SK-N-SH treated with all-trans-retinoic acid at 6 μM for 48 hours (cell line): Measurements from ENCODE around the gene CCDC85B.

Experiments used
- ATAC-seq: fragments of 200-7000 bp; cut with Tn5 transposase; 3 replicates; pipeline ENCODE4 v1.9.1; 2020; ENCODE audit warnings: mild to moderate bottlenecking, moderate library complexity
- ARNTL ChIP-seq: fragments of 450-650 bp; formaldehyde crosslinking; IDR thresholded peaks from 2 replicates; pipeline ENCODE4 v1.5.0; 2020; ENCODE audit warnings: low read depth, mild to moderate bottlenecking, moderate library complexity, borderline replicate concordance
- CREB5 ChIP-seq: fragments of 250-450 bp; sonication (Bioruptor Pico); IDR thresholded peaks from 2 replicates; pipeline ENCODE4 v1.5.1; 2020; ENCODE audit warnings: low read depth, mild to moderate bottlenecking, moderate library complexity
- CSDC2 ChIP-seq: fragments of 250-450 bp; sonication (Bioruptor Pico); IDR thresholded peaks from 2 replicates; pipeline ENCODE4 v1.5.0; 2020; ENCODE audit warnings: mild to moderate bottlenecking, moderate library complexity
- CSRNP3 ChIP-seq: fragments of 250-450 bp; sonication (Bioruptor Pico); IDR thresholded peaks from 2 replicates; pipeline ENCODE4 v1.5.1; 2021; ENCODE audit warnings: mild to moderate bottlenecking, moderate library complexity
- GLIS3 ChIP-seq: fragments of 250-450 bp; sonication (Bioruptor Pico); IDR thresholded peaks from 2 replicates; pipeline ENCODE4 v1.5.0; 2020; ENCODE audit warnings: mild to moderate bottlenecking, moderate library complexity
- ISL1 ChIP-seq: fragments of 250-450 bp; sonication (Bioruptor Pico); IDR thresholded peaks from 2 replicates; pipeline ENCODE4 v2.1.2; 2022; ENCODE audit warnings: mild to moderate bottlenecking, moderate library complexity
- RARB ChIP-seq: fragments of 250-450 bp; sonication (Bioruptor Pico); IDR thresholded peaks from 2 replicates; pipeline ENCODE4 v1.8.0; 2021; ENCODE audit warnings: mild to moderate bottlenecking, moderate library complexity
- TCF4 ChIP-seq: fragments of 250-450 bp; sonication (Bioruptor Pico); IDR thresholded peaks from 2 replicates; pipeline ENCODE4 v1.8.0; 2021; ENCODE audit warnings: mild to moderate bottlenecking, moderate library complexity, borderline replicate concordance
- TOX ChIP-seq: fragments of 250-450 bp; sonication (Bioruptor Pico); IDR thresholded peaks from 2 replicates; pipeline ENCODE4 v1.8.0; 2021; ENCODE audit warnings: mild to moderate bottlenecking, moderate library complexity, borderline replicate concordance
- TSHZ2 ChIP-seq: fragments of 250-450 bp; sonication (Bioruptor Pico); IDR thresholded peaks from 2 replicates; pipeline ENCODE4 v1.5.0; 2020; ENCODE audit warnings: mild to moderate bottlenecking, moderate library complexity
- ZC3H10 ChIP-seq: fragments of 250-450 bp; sonication (Bioruptor Pico); IDR thresholded peaks from 2 replicates; pipeline ENCODE4 v1.5.1; 2021; ENCODE audit warnings: mild to moderate bottlenecking, moderate library complexity
- ZFP30 ChIP-seq: fragments of 450-650 bp; formaldehyde crosslinking; IDR thresholded peaks from 2 replicates; pipeline ENCODE4 v1.5.0; 2022; ENCODE audit warnings: mild to moderate bottlenecking, moderate library complexity
- ZNF565 ChIP-seq: fragments of 450-650 bp; formaldehyde crosslinking; conservative IDR thresholded peaks from 2 replicates; pipeline ENCODE4 v1.5.0; 2020; ENCODE audit warnings: low read depth, mild to moderate bottlenecking, moderate library complexity
- ZNF70 ChIP-seq: fragments of 450-650 bp; formaldehyde crosslinking; IDR thresholded peaks from 2 replicates; pipeline ENCODE4 v1.5.0; 2020; ENCODE audit warnings: mild to moderate bottlenecking, moderate library complexity
- TF ChIP-seq, protein P1 (sequence below): fragments of 250-450 bp; sonication (Bioruptor Pico); IDR thresholded peaks from 2 replicates; pipeline ENCODE4 v1.8.0; 2020; ENCODE audit warnings: mild to moderate bottlenecking, moderate library complexity, borderline replicate concordance
- TF ChIP-seq, protein P2 (sequence below): fragments of 250-450 bp; sonication (Bioruptor Pico); IDR thresholded peaks from 2 replicates; pipeline ENCODE4 v1.8.0; 2021; ENCODE audit warnings: low read depth, mild to moderate bottlenecking, moderate library complexity, borderline replicate concordance

Gene CCDC85B

DNA sequence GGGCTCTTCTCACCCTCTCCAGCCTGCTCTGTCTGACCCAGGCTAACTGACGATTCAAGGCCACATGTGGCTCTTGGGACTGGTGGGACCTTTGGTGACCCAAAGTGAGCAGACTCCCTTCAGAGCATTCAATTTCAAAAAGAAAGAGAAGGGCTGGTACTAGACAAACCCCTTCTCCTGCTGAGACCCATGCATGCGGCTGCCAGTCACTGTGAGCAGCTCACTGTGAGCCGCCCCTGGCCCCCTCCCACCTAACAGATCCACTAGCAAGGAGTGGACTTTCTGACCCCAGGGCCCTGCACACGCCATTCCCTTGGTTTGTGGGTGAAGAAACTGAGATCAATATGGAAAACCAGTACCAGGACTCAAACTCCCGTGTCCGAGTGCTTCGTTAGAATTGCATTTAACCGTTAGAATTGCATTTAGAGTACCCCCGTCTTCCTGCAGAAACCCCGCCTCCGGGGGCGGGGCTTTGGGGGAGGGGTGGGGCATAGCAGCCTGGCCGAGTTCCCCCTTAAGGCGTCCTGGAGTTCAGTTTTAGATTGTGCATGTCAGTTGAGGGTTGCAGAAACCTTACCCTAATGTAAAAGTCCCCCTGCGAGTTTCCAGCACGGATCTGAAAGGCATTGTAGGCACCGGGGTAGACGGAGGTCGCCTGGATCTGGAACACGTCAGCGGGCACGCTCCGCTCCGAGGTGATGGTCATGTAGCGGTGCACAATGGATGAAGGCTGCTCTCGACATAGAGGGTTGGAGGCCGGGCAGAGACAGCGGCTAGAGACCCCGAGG is 23.0 kb upstream of the CCDC85B start:
- TF ChIP-seq CREB5 (CRISPR knock-in tag) (no peak), TCF4 (no peak), ZFP30 (CRISPR knock-in tag) (no peak), ZNF565 (no peak), ARNTL (CRISPR knock-in tag) (no peak), RARB (CRISPR knock-in tag) (no peak)
- TF ChIP-seq, protein P1, sequence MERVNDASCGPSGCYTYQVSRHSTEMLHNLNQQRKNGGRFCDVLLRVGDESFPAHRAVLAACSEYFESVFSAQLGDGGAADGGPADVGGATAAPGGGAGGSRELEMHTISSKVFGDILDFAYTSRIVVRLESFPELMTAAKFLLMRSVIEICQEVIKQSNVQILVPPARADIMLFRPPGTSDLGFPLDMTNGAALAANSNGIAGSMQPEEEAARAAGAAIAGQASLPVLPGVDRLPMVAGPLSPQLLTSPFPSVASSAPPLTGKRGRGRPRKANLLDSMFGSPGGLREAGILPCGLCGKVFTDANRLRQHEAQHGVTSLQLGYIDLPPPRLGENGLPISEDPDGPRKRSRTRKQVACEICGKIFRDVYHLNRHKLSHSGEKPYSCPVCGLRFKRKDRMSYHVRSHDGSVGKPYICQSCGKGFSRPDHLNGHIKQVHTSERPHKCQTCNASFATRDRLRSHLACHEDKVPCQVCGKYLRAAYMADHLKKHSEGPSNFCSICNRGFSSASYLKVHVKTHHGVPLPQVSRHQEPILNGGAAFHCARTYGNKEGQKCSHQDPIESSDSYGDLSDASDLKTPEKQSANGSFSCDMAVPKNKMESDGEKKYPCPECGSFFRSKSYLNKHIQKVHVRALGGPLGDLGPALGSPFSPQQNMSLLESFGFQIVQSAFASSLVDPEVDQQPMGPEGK (CRISPR knock-in tag): no peak
- no peak for ATAC-seq

- no peak for ATAC-seq
- TF ChIP-seq ISL1 (CRISPR knock-in tag) (no peak), TOX (no peak), CSDC2 (CRISPR knock-in tag) (no peak), RARB (CRISPR knock-in tag) (no peak)
- TF ChIP-seq, protein P2, sequence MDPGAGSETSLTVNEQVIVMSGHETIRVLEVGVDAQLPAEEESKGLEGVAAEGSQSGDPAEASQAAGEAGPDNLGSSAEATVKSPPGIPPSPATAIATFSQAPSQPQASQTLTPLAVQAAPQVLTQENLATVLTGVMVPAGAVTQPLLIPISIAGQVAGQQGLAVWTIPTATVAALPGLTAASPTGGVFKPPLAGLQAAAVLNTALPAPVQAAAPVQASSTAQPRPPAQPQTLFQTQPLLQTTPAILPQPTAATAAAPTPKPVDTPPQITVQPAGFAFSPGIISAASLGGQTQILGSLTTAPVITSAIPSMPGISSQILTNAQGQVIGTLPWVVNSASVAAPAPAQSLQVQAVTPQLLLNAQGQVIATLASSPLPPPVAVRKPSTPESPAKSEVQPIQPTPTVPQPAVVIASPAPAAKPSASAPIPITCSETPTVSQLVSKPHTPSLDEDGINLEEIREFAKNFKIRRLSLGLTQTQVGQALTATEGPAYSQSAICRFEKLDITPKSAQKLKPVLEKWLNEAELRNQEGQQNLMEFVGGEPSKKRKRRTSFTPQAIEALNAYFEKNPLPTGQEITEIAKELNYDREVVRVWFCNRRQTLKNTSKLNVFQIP (CRISPR knock-in tag): no peak
Observed at GRCh38 chr11:65868076-65868667, 22.3 kb upstream of the CCDC85B start.

DNA sequence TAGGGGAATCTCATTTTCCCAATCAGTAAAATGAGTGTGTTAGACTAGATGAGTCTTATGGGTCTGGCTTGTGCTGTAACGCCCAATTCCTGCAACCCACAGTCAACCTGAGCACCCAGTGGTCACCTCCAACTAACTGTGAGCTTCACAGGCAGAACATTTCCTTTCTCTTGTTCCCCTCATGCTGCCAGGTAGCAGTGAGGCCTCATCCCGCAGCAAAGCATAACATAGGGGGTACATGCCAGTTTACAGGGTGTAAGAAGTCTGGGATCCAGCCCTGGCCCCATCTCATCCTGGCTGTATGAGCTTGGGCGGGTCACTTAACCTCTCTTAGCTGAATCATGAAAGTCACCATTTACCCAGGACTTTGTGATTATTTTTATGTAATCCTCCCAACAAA is 21.6 kb upstream of the CCDC85B start:
- no peak for ATAC-seq
- TF ChIP-seq GLIS3 (CRISPR knock-in tag) (no peak), CSRNP3 (CRISPR knock-in tag) (no peak), TSHZ2 (CRISPR knock-in tag) (no peak), ZNF70 (no peak), CSDC2 (CRISPR knock-in tag) (no peak)

DNA sequence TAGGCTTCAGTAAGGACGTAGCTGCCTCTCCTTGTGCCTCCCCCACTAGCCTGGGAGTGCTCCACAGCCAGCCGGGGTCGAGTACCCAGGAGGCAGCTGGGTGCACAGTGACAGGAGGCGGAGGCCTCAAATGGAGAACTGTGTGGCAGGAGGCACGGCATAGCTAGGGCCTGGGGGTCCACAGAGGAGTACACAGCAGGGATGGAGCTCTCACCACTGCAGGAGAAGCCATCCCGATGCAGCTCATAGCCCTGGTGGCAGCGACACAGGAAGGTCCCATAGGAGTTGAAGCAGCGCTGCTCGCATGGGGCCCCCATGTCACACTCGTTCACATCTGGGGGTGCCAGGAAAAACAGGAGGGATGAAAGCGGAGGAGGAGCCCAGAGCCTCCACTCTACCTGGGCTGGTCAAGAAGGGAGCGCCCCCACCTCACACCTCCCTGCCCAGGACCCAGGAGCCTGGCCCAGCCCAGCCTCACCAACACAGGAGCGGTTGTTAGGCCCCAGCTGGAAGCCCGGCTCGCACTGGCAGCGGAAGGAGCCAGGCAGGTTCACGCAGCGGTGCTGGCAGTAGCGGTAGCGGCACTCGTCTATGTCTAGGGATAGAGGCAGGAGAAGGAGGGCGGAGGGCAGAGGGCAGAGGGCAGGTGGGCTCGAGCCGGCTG is 20.7 kb upstream of the CCDC85B start:
- TF ChIP-seq ZC3H10 (CRISPR knock-in tag): 0 out of 2 replicates have a peak, but pooled peaks have one; percentile 1
- TF ChIP-seq TOX: no peak
- ATAC-seq: no peak
